Upper lobe of right lung (tissue), 1 donor: Measurements from ENCODE around the gene NEDD8. TPM values are rescaled to one million over a fixed set of nuclear protein-coding genes. Genes with fewer than 3 reads are reported as not detected.
"Not testable (repeated sequence)": the region's sequence is repeated elsewhere in the genome, so short reads cannot be mapped to it uniquely, and the experiment has no call there.

Experiments used
- ATAC-seq: fragments of 200-7000 bp; cut with Tn5 transposase; one replicate; pipeline ENCODE4 v1.9.1; 2020; ENCODE audit warnings: mild to moderate bottlenecking, moderate library complexity
- DNase-seq: peaks from one replicate; pipeline ENCODE4 v3.0.0-alpha.2; 2020
- H3K27ac ChIP-seq: fragments of 200-600 bp; one replicate; pipeline ENCODE4 v1.8.0; 2022
- H3K27me3 ChIP-seq: fragments of 200-600 bp; one replicate; pipeline ENCODE4 v1.8.0; 2022; ENCODE audit warnings: mild to moderate bottlenecking
- H3K36me3 ChIP-seq: fragments of 200-600 bp; one replicate; pipeline ENCODE4 v1.8.0; 2022
- H3K4me1 ChIP-seq: fragments of 200-600 bp; one replicate; pipeline ENCODE4 v1.8.0; 2022
- H3K4me3 ChIP-seq: fragments of 200-600 bp; one replicate; pipeline ENCODE4 v1.8.0; 2022; ENCODE audit warnings: mild to moderate bottlenecking
- H3K9me3 ChIP-seq: fragments of 200-600 bp; one replicate; pipeline ENCODE4 v1.8.0; 2022
- intact Hi-C: fragments of 100-400 bp; cut with DNase I; formaldehyde crosslinking; loops from one replicate; pipeline ENCODE4 v1.11.0; 2022
- total RNA-seq: library from RNA; stranded (reverse); fragmentation: NEBNext Ultra II Directional; extraction: Animal tissue kit (Norgen Biotek cat#: 25700); gene quantifications from one replicate; pipeline ENCODE4 v1.2.1, GENCODE V29; 2021
- TF ChIP-seq, protein P1 (sequence below): fragments of 200-600 bp; IDR thresholded peaks from one replicate; pipeline ENCODE4 v1.8.0; 2022; ENCODE audit warnings: antibody characterized with exemption
- donor health status: DM: no; HTN: yes; CAD: no; lungs with severe emphysema.

Gene NEDD8
- total RNA-seq, 1 donor from 2014 or later: 142 TPM

DNA sequence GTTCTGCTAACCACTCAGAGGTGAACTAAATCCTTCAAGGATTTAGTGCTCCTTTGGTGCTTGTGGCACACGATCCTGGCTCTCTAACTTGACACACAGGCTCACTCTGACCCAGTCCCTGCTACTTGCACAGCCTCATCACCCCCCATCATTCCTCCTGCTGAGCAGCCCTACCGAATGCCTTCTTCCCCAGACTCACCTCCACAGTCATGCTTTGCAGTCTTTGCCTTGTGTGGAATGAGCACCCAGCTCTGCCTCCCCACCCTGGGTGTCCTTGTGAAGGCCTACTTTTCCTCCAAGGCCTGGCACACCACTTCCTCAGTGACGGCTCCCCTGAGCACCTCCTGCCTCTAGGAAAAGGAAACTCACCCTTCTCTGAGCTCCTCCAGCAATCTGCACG is 18.2 kb upstream of the NEDD8 start:
- no peak for ATAC-seq
- intact Hi-C loops: no loop called here
- no peaks in the 10 kb centered on the region for H3K27me3 ChIP-seq

DNA sequence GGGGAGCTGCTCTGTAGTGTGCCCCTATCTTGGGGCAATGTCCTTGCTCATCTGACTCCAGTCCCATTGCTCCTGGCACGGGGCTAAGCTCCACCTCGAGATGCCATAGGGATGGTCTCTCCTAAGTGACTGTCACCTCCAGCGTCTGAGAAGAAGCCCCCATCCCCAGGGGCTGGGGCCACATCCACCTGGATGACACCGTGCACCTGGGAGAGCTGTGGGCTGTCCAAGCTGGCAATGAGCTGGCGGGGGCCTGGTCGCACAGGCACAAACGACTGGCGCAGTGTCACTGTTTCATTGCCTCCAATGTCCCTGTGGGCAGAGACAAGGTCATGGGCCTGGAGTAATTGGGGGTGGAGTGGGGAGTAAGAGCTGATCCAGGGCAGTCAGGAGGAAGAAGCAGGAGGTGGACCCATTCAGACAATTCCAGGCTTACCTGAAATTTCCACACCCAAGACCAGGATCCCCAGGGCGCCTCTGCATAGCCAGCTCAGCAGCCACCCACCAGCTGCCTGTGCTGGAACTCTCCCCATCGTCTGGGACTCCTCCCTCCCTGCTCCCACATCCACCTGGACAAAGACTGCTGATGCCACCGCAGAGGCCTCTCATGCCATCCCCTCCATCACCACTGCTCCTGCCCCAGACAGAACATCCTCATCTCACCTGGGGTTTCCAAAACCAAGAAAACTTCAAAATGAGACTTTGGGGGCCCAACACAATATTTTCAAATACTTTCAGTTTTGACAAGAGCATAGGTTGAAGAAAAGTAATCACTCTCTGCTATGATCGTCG is 17.3 kb upstream of the NEDD8 start:
- TF ChIP-seq, protein P1, sequence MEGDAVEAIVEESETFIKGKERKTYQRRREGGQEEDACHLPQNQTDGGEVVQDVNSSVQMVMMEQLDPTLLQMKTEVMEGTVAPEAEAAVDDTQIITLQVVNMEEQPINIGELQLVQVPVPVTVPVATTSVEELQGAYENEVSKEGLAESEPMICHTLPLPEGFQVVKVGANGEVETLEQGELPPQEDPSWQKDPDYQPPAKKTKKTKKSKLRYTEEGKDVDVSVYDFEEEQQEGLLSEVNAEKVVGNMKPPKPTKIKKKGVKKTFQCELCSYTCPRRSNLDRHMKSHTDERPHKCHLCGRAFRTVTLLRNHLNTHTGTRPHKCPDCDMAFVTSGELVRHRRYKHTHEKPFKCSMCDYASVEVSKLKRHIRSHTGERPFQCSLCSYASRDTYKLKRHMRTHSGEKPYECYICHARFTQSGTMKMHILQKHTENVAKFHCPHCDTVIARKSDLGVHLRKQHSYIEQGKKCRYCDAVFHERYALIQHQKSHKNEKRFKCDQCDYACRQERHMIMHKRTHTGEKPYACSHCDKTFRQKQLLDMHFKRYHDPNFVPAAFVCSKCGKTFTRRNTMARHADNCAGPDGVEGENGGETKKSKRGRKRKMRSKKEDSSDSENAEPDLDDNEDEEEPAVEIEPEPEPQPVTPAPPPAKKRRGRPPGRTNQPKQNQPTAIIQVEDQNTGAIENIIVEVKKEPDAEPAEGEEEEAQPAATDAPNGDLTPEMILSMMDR: no peak
- Histone ChIP-seq H3K9me3 (no peaks in the 10 kb centered on the region), H3K27me3 (no peaks in the 10 kb centered on the region), H3K36me3 (peaks cover 1% of the 10 kb centered on the region), H3K4me1 (no peaks in the 10 kb centered on the region), H3K4me3 (no peak overlapping the region), H3K27ac (no peak overlapping the region)
- DNase-seq: peak; percentile 51
- intact Hi-C loops: no loop called here
- no peak for ATAC-seq

More for the DNA sequence above, 18.2 kb upstream of the NEDD8 start:
- H3K4me1 ChIP-seq: no peaks in the 10 kb centered on the region
- TF ChIP-seq, protein P1: no peak
- H3K4me3 ChIP-seq: no peak overlapping the region
- peaks cover 10% of the 10 kb centered on the region for H3K36me3 ChIP-seq
- peak; percentile 28 for DNase-seq
- H3K9me3 ChIP-seq: no peaks in the 10 kb centered on the region
- no peak overlapping the region for H3K27ac ChIP-seq

DNA sequence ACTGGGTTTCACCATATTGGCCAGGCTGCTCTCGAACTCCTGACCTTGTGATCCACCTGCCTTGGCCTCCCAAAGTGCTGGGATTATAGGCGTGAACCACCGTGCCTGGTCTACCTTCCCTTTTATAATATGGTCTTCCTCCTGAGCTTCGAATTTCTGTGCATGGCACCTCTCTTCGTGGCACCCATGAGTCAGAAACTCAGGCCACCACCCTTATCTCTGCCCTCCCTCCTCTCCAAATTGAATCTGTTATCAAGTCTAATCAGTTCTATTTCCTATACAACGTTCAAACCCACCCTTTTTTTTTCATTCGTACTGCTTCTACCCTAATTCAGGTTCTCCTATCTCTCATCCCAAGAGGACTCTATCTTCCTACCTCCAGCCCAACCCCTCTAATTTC is 15.3 kb upstream of the NEDD8 start:
- intact Hi-C loops: no loop called here
- peak; percentile 0 for DNase-seq
- no peak overlapping the region for H3K27ac ChIP-seq
- H3K27me3 ChIP-seq: no peaks in the 10 kb centered on the region
- no peak overlapping the region for H3K4me3 ChIP-seq
- no peaks in the 10 kb centered on the region for H3K36me3 ChIP-seq
- H3K4me1 ChIP-seq: peaks cover 7% of the 10 kb centered on the region
- TF ChIP-seq, protein P1: no peak
- H3K9me3 ChIP-seq: no peaks in the 10 kb centered on the region
- ATAC-seq: no peak

- intact Hi-C loops: no loop called here
- no peak overlapping the region for H3K4me3 ChIP-seq
- no peaks in the 10 kb centered on the region for H3K36me3 ChIP-seq
- TF ChIP-seq, protein P1: no peak
- H3K27ac ChIP-seq: no peak overlapping the region
- DNase-seq (peak; percentile 10), ATAC-seq (no peak)
- no peaks in the 10 kb centered on the region for H3K9me3 ChIP-seq
- H3K27me3 ChIP-seq: no peaks in the 10 kb centered on the region
- peaks cover 8% of the 10 kb centered on the region for H3K4me1 ChIP-seq
These were observed 14.6 kb upstream of the NEDD8 start for GRCh38 chr14:24246765-24247212.

DNA sequence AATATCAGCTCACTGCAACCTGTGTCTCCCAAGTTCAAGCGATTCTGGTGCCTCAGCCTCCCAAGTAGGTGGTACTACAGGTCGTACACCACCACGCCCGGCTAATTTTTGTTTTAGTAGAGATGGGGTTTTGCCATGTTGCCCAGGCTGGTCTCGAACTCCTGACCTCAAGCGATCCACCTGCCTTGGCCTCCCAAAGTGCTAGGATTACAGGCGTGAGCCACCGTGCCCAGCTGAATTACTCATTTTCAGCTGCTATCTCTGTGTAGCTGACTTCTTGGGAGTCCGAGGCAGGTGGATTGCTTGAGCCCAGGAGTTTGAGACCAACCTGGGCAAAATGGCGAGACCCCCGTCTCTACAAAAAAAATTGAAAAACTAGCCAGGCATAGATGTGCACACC is 13.2 kb upstream of the NEDD8 start:
- ATAC-seq, H3K9me3 ChIP-seq, intact Hi-C loops, H3K27me3 ChIP-seq, H3K4me3 ChIP-seq, H3K27ac ChIP-seq: not testable (repeated sequence)
- Histone ChIP-seq H3K36me3 (peaks cover 10% of the 10 kb centered on the region), H3K4me1 (peaks cover 22% of the 10 kb centered on the region)
- DNase-seq: peak; percentile 35

GRCh38 chr14:24243336-24243836 is 11.2 kb upstream of the NEDD8 start:
- ATAC-seq (no peak), DNase-seq (no peak)
- intact Hi-C loops: no loop called here
- peak overlapping the region; percentile 95 for H3K4me3 ChIP-seq
- peaks cover 30% of the 10 kb centered on the region for H3K36me3 ChIP-seq
- peaks cover 41% of the 10 kb centered on the region for H3K4me1 ChIP-seq
- TF ChIP-seq, protein P1: no peak
- H3K27me3 ChIP-seq: no peaks in the 10 kb centered on the region
- H3K9me3 ChIP-seq: no peaks in the 10 kb centered on the region
- H3K27ac ChIP-seq: peak overlapping the region; percentile 100
